HCT116 (cell line): ENCODE results near the gene MZB1. TPM values are rescaled to one million over a fixed set of nuclear protein-coding genes. Genes with fewer than 3 reads are reported as not detected.

Source experiments
- ATAC-seq: fragments of 200-7000 bp; cut with Tn5 transposase; 2 replicates; pipeline ENCODE4 v1.9.1; 2020; ENCODE audit warnings: mild to moderate bottlenecking, moderate library complexity
- BruUV-seq: library from RNA; stranded (reverse); fragments of 400-500 nt; replicated peaks from 2 replicates; lab custom pipeline; 2021; lab: Mats Ljungman, UMichigan
- CTCF ChIA-PET: fragments of 300-600 bp; sonication (Branson Sonifier 250); formaldehyde crosslinking; loops from one replicate; lab custom pipeline; 2021; ENCODE audit warnings: antibody characterized with exemption; lab: Charles Lee
- POLR2A ChIA-PET: fragments of 300-600, 350-600 bp; sonication (Branson Sonifier 250); formaldehyde crosslinking; loops from one replicate; lab custom pipeline; 2021; ENCODE audit warnings: antibody characterized with exemption; lab: Charles Lee
- RAD21 ChIA-PET, 2 experiments: fragments of 300-600 bp; sonication (Branson Sonifier 250); formaldehyde crosslinking; loops; one replicate each; lab custom pipeline; 2023; ENCODE audit warnings: low total read pairs in 2 of 2; ENCODE audit not compliant: uncharacterized antibody in 2 of 2, unreplicated experiment in 2 of 2, low non-redundant PET in 1 of 2; lab: Charles Lee
- DNase-seq: peaks from one replicate; pipeline ENCODE4 v3.0.0-alpha.2; 2010; ENCODE audit warnings: low read depth, low spot score
- H2AFZ ChIP-seq: fragments of 200-600 bp; shearing (Covaris generic), sonication (generic); 2 replicates; pipeline ENCODE4 v1.6.1; 2017; ENCODE audit warnings: low read depth, mixed run types, mixed read lengths, antibody characterized with exemption, low read length; ENCODE audit not compliant: poor library complexity, severe bottlenecking
- H3K27ac ChIP-seq: 2 replicates; pipeline ENCODE4 v1.5.1; 2012; ENCODE audit warnings: low read depth, low read length
- H3K27me3 ChIP-seq: fragments of 200-600 bp; sonication (generic); 2 replicates; pipeline ENCODE4 v1.6.1; 2016; ENCODE audit warnings: mixed run types, low read length, mixed read lengths; ENCODE audit not compliant: insufficient read depth
- H3K36me3 ChIP-seq, 2 experiments: fragments of 200-500 bp in 1 of 2; fragments of 200-600 bp in 1 of 2; sonication (Bioruptor generic) in 1 of 2; sonication (generic) in 1 of 2; 2 replicates each; pipeline versions ENCODE4 v1.5.1 to v1.6.1; 2014 to 2016; ENCODE audit warnings: low read length in 2 of 2, inconsistent platforms in 1 of 2, mixed read lengths in 1 of 2, mixed run types in 1 of 2; ENCODE audit not compliant: insufficient read depth in 2 of 2, control insufficient read depth in 1 of 2
- H3K4me1 ChIP-seq, 2 experiments: fragments of 200-600 bp in 1 of 2; sonication (generic) in 1 of 2; 2 replicates each; pipeline versions ENCODE4 v1.5.1 to v1.6.1; 2012 to 2017; ENCODE audit warnings: low read length in 2 of 2, inconsistent platforms in 1 of 2, mild to moderate bottlenecking in 1 of 2, mixed read lengths in 1 of 2, mixed run types in 1 of 2, moderate library complexity in 1 of 2; ENCODE audit not compliant: insufficient read depth in 2 of 2, control insufficient read depth in 1 of 2
- H3K4me2 ChIP-seq: fragments of 200-600 bp; sonication (generic); 2 replicates; pipeline ENCODE4 v1.6.1; 2017; ENCODE audit warnings: mixed run types, low read length, mixed read lengths
- H3K4me3 ChIP-seq, 2 experiments: fragments of 200-600 bp in 1 of 2; sonication (generic) in 1 of 2; replicated peaks in 1 of 2; 2 replicates each; pipeline ENCODE4 v1.5.1; 2011 to 2016; ENCODE audit warnings: low read length in 2 of 2, control low read depth in 1 of 2, low read depth in 1 of 2, mild to moderate bottlenecking in 1 of 2, mixed read lengths in 1 of 2, mixed run types in 1 of 2
- H3K79me2 ChIP-seq: fragments of 200-600 bp; sonication (generic); 2 replicates; pipeline ENCODE4 v1.6.1; 2017; ENCODE audit warnings: mild to moderate bottlenecking, mixed run types, low read length, moderate library complexity, mixed read lengths; ENCODE audit not compliant: insufficient read depth
- H3K9ac ChIP-seq: fragments of 200-600 bp; sonication (generic); 2 replicates; pipeline ENCODE4 v1.6.1; 2016; ENCODE audit warnings: low read length, mixed read lengths
- H3K9me2 ChIP-seq: fragments of 200-600 bp; sonication (generic), shearing (Covaris generic); 2 replicates; pipeline ENCODE4 v1.6.1; 2017; ENCODE audit warnings: mixed run types, mild to moderate bottlenecking, moderate library complexity; ENCODE audit not compliant: insufficient read depth
- H3K9me3 ChIP-seq, 2 experiments: fragments of 200-500 bp in 1 of 2; fragments of 200-600 bp in 1 of 2; sonication (Bioruptor generic) in 1 of 2; sonication (generic) in 1 of 2; 2 replicates each; pipeline ENCODE4 v1.6.1; 2014 to 2017; ENCODE audit warnings: low read length in 2 of 2, mixed read lengths in 2 of 2, inconsistent platforms in 1 of 2, low read depth in 1 of 2, mild to moderate bottlenecking in 1 of 2, mixed run types in 1 of 2, moderate library complexity in 1 of 2; ENCODE audit not compliant: control insufficient read depth in 1 of 2, insufficient read depth in 1 of 2
- H4K20me1 ChIP-seq: fragments of 200-600 bp; sonication (generic), shearing (Covaris generic); 2 replicates; pipeline ENCODE4 v1.6.1; 2017; ENCODE audit warnings: mixed run types, mild to moderate bottlenecking, moderate library complexity; ENCODE audit not compliant: insufficient read depth
- CBX3 ChIP-seq: IDR thresholded peaks from 2 replicates; pipeline ENCODE4 v1.6.1; 2012; ENCODE audit warnings: low read depth
- EGR1 ChIP-seq: IDR thresholded peaks from 2 replicates; pipeline ENCODE4 v1.6.1; 2012; ENCODE audit warnings: low read depth
- ELF1 ChIP-seq: IDR thresholded peaks from 2 replicates; pipeline ENCODE4 v1.6.1; 2012; ENCODE audit warnings: low read depth, borderline replicate concordance
- EZH2 ChIP-seq: fragments of 200-600 bp; sonication (generic); IDR thresholded peaks from 2 replicates; pipeline ENCODE4 v1.6.1; 2017; ENCODE audit warnings: antibody characterized with exemption, mixed run types
- EZH2phosphoT487 ChIP-seq: fragments of 200-600 bp; IDR thresholded peaks from 2 replicates; pipeline ENCODE4 v1.6.1; 2018; ENCODE audit warnings: antibody characterized with exemption, borderline replicate concordance
- FOSL1 ChIP-seq: IDR thresholded peaks from 2 replicates; pipeline ENCODE4 v1.6.1; 2012; ENCODE audit warnings: low read depth
- JUND ChIP-seq: IDR thresholded peaks from 2 replicates; pipeline ENCODE4 v1.6.1; 2012
- POLR2A ChIP-seq: IDR thresholded peaks from 2 replicates; pipeline ENCODE4 v1.7.0; 2011; ENCODE audit warnings: borderline replicate concordance; ENCODE audit not compliant: insufficient read depth, insufficient read length; ENCODE audit errors: extremely low read depth
- RAD21 ChIP-seq: IDR thresholded peaks from 2 replicates; pipeline ENCODE4 v1.6.1; 2012; ENCODE audit warnings: low read depth, mild to moderate bottlenecking
- REST ChIP-seq: IDR thresholded peaks from 2 replicates; pipeline ENCODE4 v1.6.1; 2012; ENCODE audit warnings: low read depth
- SIN3A ChIP-seq: IDR thresholded peaks from 2 replicates; pipeline ENCODE4 v1.6.1; 2012; ENCODE audit warnings: low read depth
- SP1 ChIP-seq: IDR thresholded peaks from 2 replicates; pipeline ENCODE4 v1.6.1; 2012; ENCODE audit warnings: low read depth
- SRF ChIP-seq: IDR thresholded peaks from 2 replicates; pipeline ENCODE4 v1.6.1; 2012; ENCODE audit warnings: low read depth
- YY1 ChIP-seq: IDR thresholded peaks from 2 replicates; pipeline ENCODE4 v1.6.1; 2011; ENCODE audit warnings: low read length, low read depth, moderate library complexity, mild to moderate bottlenecking; ENCODE audit not compliant: insufficient replicate concordance; ENCODE audit errors: extremely low read depth
- ZBTB33 ChIP-seq: IDR thresholded peaks from 2 replicates; pipeline ENCODE4 v1.6.1; 2011; ENCODE audit warnings: mild to moderate bottlenecking, low read length, moderate library complexity; ENCODE audit not compliant: insufficient replicate concordance; ENCODE audit errors: extremely low read depth
- ZFX ChIP-seq: fragments of 450-650 bp; IDR thresholded peaks from 2 replicates; pipeline ENCODE4 v1.6.1; 2017
- intact Hi-C: fragments of 100-400 bp; cut with micrococcal nuclease; formaldehyde crosslinking; loops from 2 replicates; pipeline ENCODE4 v1.10.0; 2022
- total RNA-seq: library from RNA; stranded (reverse); gene quantifications from one replicate; pipeline ENCODE4 v1.2.1, GENCODE V29; 2021; ENCODE audit not compliant: unreplicated experiment

The MZB1 gene
- total RNA-seq, 1 experiment from 2014 or later = 0.81 TPM

- TF ChIP-seq POLR2A (no peak), JUND (no peak), ZFX (no peak), FOSL1 (no peak)
Observed at GRCh38 chr5:139414581-139415130, 24.9 kb upstream of the MZB1 start (continued).

- Histone ChIP-seq H3K79me2 (no peaks in the 10 kb centered on the region), H3K4me1 (peaks cover 3 to 18% of the 10 kb centered on the region in 2 experiments; a peak in 3 of 4 replicates), H3K36me3 (no peaks in the 10 kb centered on the region), H3K9me3 (no peaks in the 10 kb centered on the region), H3K27me3 (no peaks in the 10 kb centered on the region), H3K4me2 (no peak overlapping the region), H3K4me3 (no peak overlapping the region), H3K9ac (no peak overlapping the region), H3K27ac (no peak overlapping the region), H2AFZ (no peak overlapping the region), H3K9me2 (no peaks in the 10 kb centered on the region), H4K20me1 (no peaks in the 10 kb centered on the region)
- intact Hi-C loops = no loop called here
- DNase-seq (no peak), ATAC-seq (no peak)
- TF ChIP-seq EGR1 = no peak
- no peak for TF ChIP-seq EZH2phosphoT487
- no peak for TF ChIP-seq ELF1
- no peak for TF ChIP-seq CBX3
- no peak for TF ChIP-seq FOSL1
- TF ChIP-seq YY1 = no peak
- no peak for TF ChIP-seq REST
- TF ChIP-seq EZH2 = no peak
- no peak for TF ChIP-seq RAD21
- TF ChIP-seq JUND = no peak
- TF ChIP-seq ZBTB33 = no peak
- no peak for TF ChIP-seq SIN3A
- TF ChIP-seq SP1 = no peak
- no peak for TF ChIP-seq SRF
- CTCF ChIA-PET = no interaction called here
- RAD21 ChIA-PET = no interaction called here
- no TSS peak for BruUV-seq
- POLR2A ChIA-PET = no interaction called here
Observed at GRCh38 chr5:139413963-139414362, 24.2 kb upstream of the MZB1 start.
